ENCODE measurements around the gene RCAN1. TPM values are rescaled to one million over a fixed set of nuclear protein-coding genes. Genes with fewer than 3 reads are reported as not detected.

Gene RCAN1
- total RNA-seq, 2 experiments from 2014 or later: 1.1 to 1.5 TPM

DNA sequence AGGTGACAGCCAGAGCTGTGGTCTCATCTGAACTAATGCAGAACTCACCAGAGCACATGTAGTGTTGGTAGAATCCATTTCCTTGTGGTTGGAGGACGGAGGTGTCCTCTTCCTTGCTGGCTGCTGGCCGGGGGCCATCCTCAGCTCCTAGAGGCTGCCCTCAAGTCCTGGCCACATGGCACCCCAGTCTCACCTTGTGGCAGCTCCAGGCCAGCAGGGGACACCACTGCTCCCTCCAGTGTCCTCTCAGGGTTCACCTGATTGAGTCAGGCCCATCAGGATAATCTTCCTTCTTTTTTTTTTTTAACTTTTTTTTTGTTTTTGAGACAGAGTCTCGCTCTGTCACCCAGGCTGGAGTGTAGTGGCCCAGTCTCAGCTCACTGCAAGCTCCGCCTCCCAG is 105.8 kb downstream of the RCAN1 start:
- H3K4me1 ChIP-seq (ENCODE audit: insufficient read depth, low read length): no peaks in the 10 kb centered on the region
- peaks cover 5% of the 10 kb centered on the region for H3K27me3 Mint-ChIP-seq

DNA sequence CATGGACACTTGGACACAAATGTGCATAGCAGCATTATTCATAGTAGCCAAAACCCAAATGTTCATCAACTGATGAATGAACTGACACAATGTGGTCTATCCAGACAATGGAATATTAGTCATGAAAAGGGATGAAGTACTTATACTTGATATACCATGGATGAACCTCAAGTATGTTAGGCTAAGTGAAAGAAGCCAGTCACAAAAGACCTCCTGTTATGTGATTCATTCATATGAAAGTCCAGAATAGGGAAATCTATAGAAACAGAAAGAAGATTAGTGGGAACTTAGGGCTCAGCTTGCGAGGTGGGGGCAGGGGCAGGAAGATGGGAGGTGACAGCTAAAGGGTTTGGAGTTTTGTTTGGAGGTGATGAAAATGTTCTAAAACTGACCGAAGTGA is 110.3 kb downstream of the RCAN1 start:
- TF ChIP-seq, protein P1, sequence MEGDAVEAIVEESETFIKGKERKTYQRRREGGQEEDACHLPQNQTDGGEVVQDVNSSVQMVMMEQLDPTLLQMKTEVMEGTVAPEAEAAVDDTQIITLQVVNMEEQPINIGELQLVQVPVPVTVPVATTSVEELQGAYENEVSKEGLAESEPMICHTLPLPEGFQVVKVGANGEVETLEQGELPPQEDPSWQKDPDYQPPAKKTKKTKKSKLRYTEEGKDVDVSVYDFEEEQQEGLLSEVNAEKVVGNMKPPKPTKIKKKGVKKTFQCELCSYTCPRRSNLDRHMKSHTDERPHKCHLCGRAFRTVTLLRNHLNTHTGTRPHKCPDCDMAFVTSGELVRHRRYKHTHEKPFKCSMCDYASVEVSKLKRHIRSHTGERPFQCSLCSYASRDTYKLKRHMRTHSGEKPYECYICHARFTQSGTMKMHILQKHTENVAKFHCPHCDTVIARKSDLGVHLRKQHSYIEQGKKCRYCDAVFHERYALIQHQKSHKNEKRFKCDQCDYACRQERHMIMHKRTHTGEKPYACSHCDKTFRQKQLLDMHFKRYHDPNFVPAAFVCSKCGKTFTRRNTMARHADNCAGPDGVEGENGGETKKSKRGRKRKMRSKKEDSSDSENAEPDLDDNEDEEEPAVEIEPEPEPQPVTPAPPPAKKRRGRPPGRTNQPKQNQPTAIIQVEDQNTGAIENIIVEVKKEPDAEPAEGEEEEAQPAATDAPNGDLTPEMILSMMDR (IDR thresholded peaks at IDR 0.05): no peak
- Histone ChIP-seq H3K27me3 (ENCODE audit: control insufficient read depth in 1 of 2, insufficient read depth in 2 of 2, low read length in 2 of 2) (peaks cover 0 to 4% of the 10 kb centered on the region in 2 experiments), H3K36me3 (ENCODE audit: insufficient read depth, low read length) (no peaks in the 10 kb centered on the region), H3K27ac (ENCODE audit: low read depth in 1 of 2, low read length in 2 of 2) (no peak overlapping the region), H3K9me3 (ENCODE audit: control insufficient read depth in 1 of 2, insufficient read depth in 1 of 2, low read length in 2 of 2) (no peaks in the 10 kb centered on the region), H3K4me3 (ENCODE audit: low read length) (no peak overlapping the region), H3K4me1 (ENCODE audit: insufficient read depth, low read length) (no peaks in the 10 kb centered on the region)
- intact Hi-C loops (cut with DNase I, micrococcal nuclease): no loop called here
- ChIA-PET POLR2A (no interaction called here), CTCF (no interaction called here)
- DNase-seq (no peak), ATAC-seq (ENCODE audit: poor library complexity) (no peak)
- Mint-ChIP-seq H3K9me3 (no peaks in the 10 kb centered on the region), H3K36me3 (ENCODE audit: low read depth) (no peaks in the 10 kb centered on the region), H3K4me3 (no peak overlapping the region), H3K27ac (no peak overlapping the region), H3K4me1 (ENCODE audit: low read depth) (no peaks in the 10 kb centered on the region), H3K27me3 (peaks cover 14% of the 10 kb centered on the region)

More for the DNA sequence above, 105.8 kb downstream of the RCAN1 start:
- no peaks in the 10 kb centered on the region for H3K9me3 Mint-ChIP-seq
- no peak overlapping the region for H3K4me3 ChIP-seq (ENCODE audit: low read length)
- ChIA-PET POLR2A (no interaction called here), CTCF (no interaction called here)
- ATAC-seq (ENCODE audit: poor library complexity): no peak
- no peak for DNase-seq
- H3K36me3 Mint-ChIP-seq (ENCODE audit: low read depth): no peaks in the 10 kb centered on the region
- intact Hi-C loops (cut with DNase I, micrococcal nuclease): no loop called here
- no peak overlapping the region for H3K27ac Mint-ChIP-seq
- TF ChIP-seq, protein P1 (IDR thresholded peaks at IDR 0.05): no peak
- no peaks in the 10 kb centered on the region for H3K27me3 ChIP-seq (ENCODE audit: control insufficient read depth in 1 of 2, insufficient read depth in 2 of 2, low read length in 2 of 2)
- no peaks in the 10 kb centered on the region for H3K4me1 Mint-ChIP-seq (ENCODE audit: low read depth)
- no peaks in the 10 kb centered on the region for H3K36me3 ChIP-seq (ENCODE audit: insufficient read depth, low read length)
- no peak overlapping the region for H3K27ac ChIP-seq (ENCODE audit: low read depth in 1 of 2, low read length in 2 of 2)
- H3K4me3 Mint-ChIP-seq: no peak overlapping the region
- no peaks in the 10 kb centered on the region for H3K9me3 ChIP-seq (ENCODE audit: control insufficient read depth in 1 of 2, insufficient read depth in 1 of 2, low read length in 2 of 2)

DNA sequence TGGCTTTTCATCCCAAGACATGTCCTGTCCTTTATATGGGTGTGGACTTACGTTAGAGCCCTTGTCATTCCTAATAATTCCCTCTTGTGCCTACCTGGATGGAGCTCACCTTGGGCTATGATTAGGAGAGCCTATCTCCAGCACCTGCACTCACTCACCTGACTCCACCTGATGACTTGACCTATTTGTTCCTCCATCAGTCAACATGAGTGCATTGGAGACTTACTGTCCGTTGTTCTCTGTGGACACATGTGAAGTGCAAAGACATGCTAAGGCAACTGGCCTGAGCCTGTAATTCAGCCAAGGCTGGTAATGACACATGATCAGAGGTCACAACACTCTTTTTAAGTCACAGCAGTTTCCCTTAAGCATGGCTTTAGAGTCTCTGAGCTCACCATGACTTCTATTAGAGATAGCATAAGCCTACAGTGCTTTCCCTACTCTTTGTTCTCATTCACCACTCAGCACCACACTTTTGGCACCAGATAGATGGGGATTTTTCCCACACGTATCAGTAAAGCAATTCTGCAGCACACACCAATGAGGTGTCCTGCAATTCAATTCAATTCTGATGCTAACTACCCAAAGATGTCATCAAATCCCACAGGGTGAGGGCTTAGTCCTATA is 112.3 kb downstream of the RCAN1 start:
- no peaks in the 10 kb centered on the region for H3K4me1 ChIP-seq (ENCODE audit: insufficient read depth, low read length)
- DNase-seq: no peak
- POLR2A ChIA-PET: no interaction called here
- H3K36me3 ChIP-seq (ENCODE audit: insufficient read depth, low read length): no peaks in the 10 kb centered on the region
- no peak for ATAC-seq (ENCODE audit: poor library complexity)
- TF ChIP-seq, protein P1 (IDR thresholded peaks at IDR 0.05): no peak
- peaks cover 0 to 10% of the 10 kb centered on the region in 2 experiments for H3K27me3 ChIP-seq (ENCODE audit: control insufficient read depth in 1 of 2, insufficient read depth in 2 of 2, low read length in 2 of 2)
- no peak overlapping the region for H3K27ac ChIP-seq (ENCODE audit: low read depth in 1 of 2, low read length in 2 of 2)
- Mint-ChIP-seq H3K9me3 (peaks cover 5% of the 10 kb centered on the region), H3K4me1 (ENCODE audit: low read depth) (no peaks in the 10 kb centered on the region), H3K36me3 (ENCODE audit: low read depth) (no peaks in the 10 kb centered on the region), H3K4me3 (no peak overlapping the region), H3K27ac (no peak overlapping the region), H3K27me3 (peaks cover 14% of the 10 kb centered on the region)
- intact Hi-C loops (cut with DNase I, micrococcal nuclease): no loop called here
- CTCF ChIA-PET: no interaction called here
- H3K4me3 ChIP-seq (ENCODE audit: low read length): no peak overlapping the region
- peaks cover 4 to 12% of the 10 kb centered on the region in 2 experiments for H3K9me3 ChIP-seq (ENCODE audit: control insufficient read depth in 1 of 2, insufficient read depth in 1 of 2, low read length in 2 of 2)

All from CD4-positive, alpha-beta T cell (primary cell).